AG04450 (cell line): ENCODE measurements around the gene CNNM3. TPM values are rescaled to one million over a fixed set of nuclear protein-coding genes. Genes with fewer than 3 reads are reported as not detected.

Source experiments
- CTCF ChIA-PET: fragments of 300-600, 350-600 bp; formaldehyde crosslinking; extraction: SDS; loops from one replicate; lab custom pipeline; 2022; ENCODE audit warnings: antibody characterized with exemption, inconsistent platforms; lab: Charles Lee
- POLR2A ChIA-PET: fragments of 350-600 bp; formaldehyde crosslinking; extraction: SDS; loops from one replicate; lab custom pipeline; 2021; ENCODE audit warnings: antibody characterized with exemption, inconsistent platforms; lab: Yijun Ruan, JAX
- DNase-seq: peaks from one replicate; pipeline ENCODE4 v3.0.0-alpha.2; 2011; ENCODE audit warnings: low read depth, low spot score
- H3K27ac ChIP-seq: one replicate; pipeline ENCODE4 v1.5.1; 2012; ENCODE audit warnings: low read depth, low read length, control low read depth
- H3K27me3 ChIP-seq: one replicate; pipeline ENCODE4 v1.6.0; 2012; ENCODE audit warnings: low read length; ENCODE audit not compliant: control insufficient read depth, insufficient read depth
- H3K4me3 ChIP-seq: 2 replicates; pipeline ENCODE4 v1.5.1; 2011; ENCODE audit warnings: mild to moderate bottlenecking, low read depth, low read length, control low read depth
- H3K9me3 ChIP-seq: 2 replicates; pipeline ENCODE4 v1.5.1; 2012; ENCODE audit warnings: low read length; ENCODE audit not compliant: control insufficient read depth, insufficient read depth
- polyA plus RNA-seq: library from polyadenylated mRNA; depleted of rRNA; stranded (reverse); fragments of >200 nt; gene quantifications from 2 replicates; pipeline ENCODE4 v1.2.3, GENCODE V29; 2011
- TF ChIP-seq, protein P1 (sequence below): IDR thresholded peaks from 2 replicates; pipeline ENCODE4 v1.5.1; 2011; ENCODE audit warnings: low read depth, low read length, control low read depth, inconsistent platforms

CNNM3 gene
- polyA plus RNA-seq, 1 experiment: 5.1 TPM

DNA sequence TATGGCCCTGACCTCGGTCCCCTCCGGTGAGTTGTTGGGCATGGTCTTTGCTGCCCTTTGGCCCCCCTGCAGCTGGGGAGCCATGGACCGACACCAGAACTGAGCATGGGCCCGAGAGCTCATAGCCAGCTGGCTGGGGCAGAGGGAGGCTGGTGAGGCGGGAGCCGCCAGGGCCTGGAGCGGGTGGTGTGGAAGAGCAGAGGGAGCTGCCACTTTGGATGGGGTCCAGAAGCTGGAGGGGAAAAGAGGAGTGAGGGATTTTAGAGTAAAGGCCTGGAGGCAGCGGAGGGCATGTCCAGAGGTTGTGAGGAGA, 16.5 kb upstream of the CNNM3 start:
- TF ChIP-seq, protein P1, sequence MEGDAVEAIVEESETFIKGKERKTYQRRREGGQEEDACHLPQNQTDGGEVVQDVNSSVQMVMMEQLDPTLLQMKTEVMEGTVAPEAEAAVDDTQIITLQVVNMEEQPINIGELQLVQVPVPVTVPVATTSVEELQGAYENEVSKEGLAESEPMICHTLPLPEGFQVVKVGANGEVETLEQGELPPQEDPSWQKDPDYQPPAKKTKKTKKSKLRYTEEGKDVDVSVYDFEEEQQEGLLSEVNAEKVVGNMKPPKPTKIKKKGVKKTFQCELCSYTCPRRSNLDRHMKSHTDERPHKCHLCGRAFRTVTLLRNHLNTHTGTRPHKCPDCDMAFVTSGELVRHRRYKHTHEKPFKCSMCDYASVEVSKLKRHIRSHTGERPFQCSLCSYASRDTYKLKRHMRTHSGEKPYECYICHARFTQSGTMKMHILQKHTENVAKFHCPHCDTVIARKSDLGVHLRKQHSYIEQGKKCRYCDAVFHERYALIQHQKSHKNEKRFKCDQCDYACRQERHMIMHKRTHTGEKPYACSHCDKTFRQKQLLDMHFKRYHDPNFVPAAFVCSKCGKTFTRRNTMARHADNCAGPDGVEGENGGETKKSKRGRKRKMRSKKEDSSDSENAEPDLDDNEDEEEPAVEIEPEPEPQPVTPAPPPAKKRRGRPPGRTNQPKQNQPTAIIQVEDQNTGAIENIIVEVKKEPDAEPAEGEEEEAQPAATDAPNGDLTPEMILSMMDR: no peak
- Histone ChIP-seq H3K9me3 (0 out of 2 replicates have a peak, but pooled peaks cover 3% of the 10 kb centered on the region), H3K4me3 (no peak overlapping the region), H3K27me3 (no peaks in the 10 kb centered on the region), H3K27ac (no peak overlapping the region)
- ChIA-PET POLR2A (no interaction called here), CTCF (interaction anchor here (0.6 to 1.6 kb wide), 2 partner anchors 36 to 264 kb away, joined by 4 to 7 read pairs; no protein-coding TSS in a partner anchor)
- no peak for DNase-seq

DNA sequence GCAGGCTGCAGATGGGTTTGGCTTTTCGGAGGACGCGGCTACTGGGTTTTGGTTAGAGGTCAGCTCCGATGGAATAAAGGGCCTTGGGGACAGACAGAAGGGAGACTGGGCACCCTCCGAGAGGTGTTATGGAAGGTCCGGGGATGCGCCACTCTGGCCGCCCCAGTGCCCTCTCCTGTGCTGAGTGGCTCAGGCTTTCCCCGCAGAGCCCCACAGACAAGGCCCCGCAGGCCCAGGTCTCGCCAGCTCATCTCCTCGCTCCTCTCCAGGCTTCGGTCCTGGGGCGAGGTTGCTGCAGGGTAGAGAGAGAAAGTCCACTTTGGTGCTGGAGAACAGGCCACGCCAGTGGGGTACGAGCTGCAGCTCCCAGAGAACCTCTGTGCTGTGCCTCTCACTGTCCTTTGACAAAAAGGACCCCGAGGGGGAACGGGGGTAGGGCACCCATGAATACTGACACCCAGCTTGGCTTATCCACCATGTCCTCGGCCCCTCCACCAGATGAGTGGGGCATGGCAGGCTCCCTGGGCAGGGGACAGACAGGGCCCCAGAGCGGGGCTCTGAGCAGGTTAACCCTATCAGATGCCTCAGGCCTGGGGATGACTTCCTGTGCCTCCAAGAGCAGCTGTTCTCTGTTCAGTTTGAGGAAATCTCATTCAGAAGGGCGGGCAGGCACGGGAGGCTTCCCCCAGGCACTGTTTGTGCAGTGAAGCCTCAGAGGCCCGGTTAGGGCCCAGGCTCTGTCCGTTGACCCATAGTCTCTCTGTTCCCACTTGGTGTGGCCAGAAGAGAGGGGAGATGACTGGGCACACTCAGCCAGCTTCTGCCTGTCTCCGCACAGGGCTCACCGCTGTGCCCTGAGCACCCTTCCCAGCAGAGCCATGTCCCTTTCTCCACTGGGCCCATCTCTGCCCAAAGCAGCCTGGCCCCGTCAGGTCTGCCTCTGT, 15.7 kb upstream of the CNNM3 start:
- no peak for DNase-seq
- Histone ChIP-seq H3K27me3 (no peaks in the 10 kb centered on the region), H3K9me3 (0 out of 2 replicates have a peak, but pooled peaks cover 3% of the 10 kb centered on the region), H3K4me3 (no peak overlapping the region), H3K27ac (no peak overlapping the region)
- ChIA-PET CTCF (interaction anchor here (0.6 to 1.4 kb wide), 7 partner anchors 8 to 265 kb away, joined by 3 to 7 read pairs (median 4); no protein-coding TSS in a partner anchor), POLR2A (no interaction called here)
- TF ChIP-seq, protein P1: no peak

DNA sequence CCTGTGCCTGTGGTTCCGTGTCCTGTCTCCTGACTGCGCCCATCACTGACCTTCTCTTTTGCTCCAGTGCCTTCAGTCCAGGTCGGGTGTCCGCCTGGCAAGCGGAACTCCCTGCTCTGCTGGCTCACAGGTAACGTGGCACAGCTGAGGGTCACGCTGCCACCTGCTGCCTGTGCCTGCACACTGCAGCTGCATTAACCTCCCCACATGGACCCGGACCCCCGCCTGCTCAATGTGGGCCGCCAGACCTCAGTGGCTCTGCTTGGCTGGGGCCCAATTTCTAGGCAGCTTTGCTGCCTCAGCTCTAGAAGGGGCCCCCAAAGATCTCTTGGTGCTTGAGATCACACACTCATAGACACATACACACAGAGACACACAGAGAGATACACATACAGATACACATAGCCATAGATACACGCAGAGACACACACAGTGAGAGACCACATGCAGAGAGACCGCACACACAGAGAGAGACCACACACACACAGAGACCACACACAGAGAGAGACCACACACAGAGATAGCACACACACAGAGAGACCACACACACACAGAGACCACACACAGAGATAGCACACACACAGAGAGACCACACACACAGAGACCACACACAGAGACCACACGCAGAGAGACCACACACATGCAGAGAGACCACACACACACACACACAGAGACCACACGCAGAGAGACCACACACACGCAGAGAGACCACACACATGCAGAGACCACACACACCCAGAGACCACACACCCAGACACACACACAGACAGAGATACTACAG, 14.9 kb upstream of the CNNM3 start:
- Histone ChIP-seq H3K27me3 (no peaks in the 10 kb centered on the region), H3K27ac (no peak overlapping the region), H3K4me3 (no peak overlapping the region), H3K9me3 (0 out of 2 replicates have a peak, but pooled peaks cover 3% of the 10 kb centered on the region)
- ChIA-PET CTCF (interaction anchor here (0.8 to 1.4 kb wide), 4 partner anchors 8 to 157 kb away, joined by 3 to 4 read pairs (median 4); no protein-coding TSS in a partner anchor), POLR2A (no interaction called here)
- TF ChIP-seq, protein P1: peak; percentile 78
- no peak for DNase-seq

DNA sequence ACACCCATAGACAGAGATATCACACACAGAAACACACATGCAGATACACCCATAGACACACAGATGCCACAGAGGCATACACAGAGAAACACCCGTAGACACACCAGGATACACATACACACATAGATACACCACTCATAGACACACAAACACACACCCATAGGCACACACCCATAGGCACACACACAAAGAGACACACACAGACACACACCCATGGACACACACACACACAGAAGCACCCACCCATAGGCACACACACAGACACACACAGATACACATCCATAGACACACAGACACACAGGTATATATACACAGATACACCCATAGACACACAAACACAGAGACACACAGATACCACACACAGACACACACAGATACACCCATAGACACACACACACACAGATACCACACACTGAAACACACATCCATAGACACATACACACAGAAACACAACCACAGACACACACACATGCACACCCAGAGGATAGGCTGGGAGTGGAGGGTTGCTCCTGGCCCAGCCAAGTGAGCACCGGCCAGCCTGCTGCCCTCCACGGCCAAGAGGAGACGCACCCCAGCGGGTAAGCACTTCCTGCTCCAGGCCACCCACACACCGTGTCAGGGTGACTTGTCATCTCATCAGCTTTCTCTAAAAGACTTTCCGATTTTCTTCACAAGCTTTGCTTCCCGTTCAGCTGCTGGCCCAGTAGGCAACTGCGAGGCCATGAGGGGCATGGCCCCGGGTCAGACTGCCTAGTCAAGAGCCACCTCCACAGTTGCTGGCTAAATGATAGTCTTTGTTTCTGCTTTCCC, 14.1 kb upstream of the CNNM3 start:
- CTCF ChIA-PET: interaction anchor here (0.6 to 1.4 kb wide), 8 partner anchors 10 to 311 kb away, joined by 3 to 6 read pairs (median 3); partner anchors contain the start of genes ANKRD36 and CNNM3

More for the DNA sequence above, 14.1 kb upstream of the CNNM3 start:
- DNase-seq: no peak
- POLR2A ChIA-PET: interaction anchor here (0.6 kb wide), 1 partner anchor 124 kb away, joined by 3 read pairs; no protein-coding TSS in a partner anchor
- H3K27me3 ChIP-seq: no peaks in the 10 kb centered on the region
- H3K9me3 ChIP-seq: 0 out of 2 replicates have a peak, but pooled peaks cover 3% of the 10 kb centered on the region
- H3K27ac ChIP-seq: no peak overlapping the region
- no peak overlapping the region for H3K4me3 ChIP-seq
- TF ChIP-seq, protein P1: no peak
